AG09309 (cell line): ENCODE results near the gene SVIL.
A peak's percentile ranks its signal among the peaks of the same experiment; 100 is the strongest.
"Not testable (repeated sequence)": the region's sequence is repeated elsewhere in the genome, so short reads cannot be mapped to it uniquely, and the experiment has no call there.

Source experiments
- DNase-seq: peaks from one replicate; pipeline ENCODE4 v3.0.0-alpha.2; 2010; ENCODE audit warnings: low read depth
- H3K4me3 ChIP-seq: 2 replicates; pipeline ENCODE4 v1.5.1; 2011; ENCODE audit warnings: mild to moderate bottlenecking, low read depth, low read length, moderate library complexity; ENCODE audit not compliant: control insufficient read depth
- CTCF ChIP-seq: IDR thresholded peaks from 2 replicates; pipeline ENCODE4 v1.5.1; 2011; ENCODE audit warnings: mild to moderate bottlenecking, low read depth, low read length, inconsistent platforms; ENCODE audit not compliant: insufficient read depth, control insufficient read depth; ENCODE audit errors: missing control alignments

The SVIL gene

DNA sequence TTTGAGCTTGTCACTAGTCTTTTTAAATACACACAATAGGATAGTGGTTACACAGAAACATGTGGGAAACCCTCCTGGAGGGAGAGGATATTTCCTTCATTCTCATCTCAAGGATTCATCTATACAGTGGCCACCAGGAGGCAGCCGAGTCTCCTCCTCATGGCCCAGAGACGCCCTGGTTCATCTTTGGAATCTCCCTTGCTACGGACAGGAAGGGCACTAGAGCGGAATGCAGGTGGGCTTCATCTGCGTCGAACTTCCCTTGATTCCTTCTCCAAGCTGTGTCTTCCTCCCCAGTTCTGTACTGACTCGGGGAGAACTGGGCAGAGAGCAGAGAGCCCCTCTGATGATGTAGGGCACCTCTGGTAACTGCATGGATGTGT, 146.9 kb downstream of the SVIL start:
- DNase-seq, H3K4me3 ChIP-seq: not testable (repeated sequence)
- TF ChIP-seq CTCF: peak; percentile 18

DNA sequence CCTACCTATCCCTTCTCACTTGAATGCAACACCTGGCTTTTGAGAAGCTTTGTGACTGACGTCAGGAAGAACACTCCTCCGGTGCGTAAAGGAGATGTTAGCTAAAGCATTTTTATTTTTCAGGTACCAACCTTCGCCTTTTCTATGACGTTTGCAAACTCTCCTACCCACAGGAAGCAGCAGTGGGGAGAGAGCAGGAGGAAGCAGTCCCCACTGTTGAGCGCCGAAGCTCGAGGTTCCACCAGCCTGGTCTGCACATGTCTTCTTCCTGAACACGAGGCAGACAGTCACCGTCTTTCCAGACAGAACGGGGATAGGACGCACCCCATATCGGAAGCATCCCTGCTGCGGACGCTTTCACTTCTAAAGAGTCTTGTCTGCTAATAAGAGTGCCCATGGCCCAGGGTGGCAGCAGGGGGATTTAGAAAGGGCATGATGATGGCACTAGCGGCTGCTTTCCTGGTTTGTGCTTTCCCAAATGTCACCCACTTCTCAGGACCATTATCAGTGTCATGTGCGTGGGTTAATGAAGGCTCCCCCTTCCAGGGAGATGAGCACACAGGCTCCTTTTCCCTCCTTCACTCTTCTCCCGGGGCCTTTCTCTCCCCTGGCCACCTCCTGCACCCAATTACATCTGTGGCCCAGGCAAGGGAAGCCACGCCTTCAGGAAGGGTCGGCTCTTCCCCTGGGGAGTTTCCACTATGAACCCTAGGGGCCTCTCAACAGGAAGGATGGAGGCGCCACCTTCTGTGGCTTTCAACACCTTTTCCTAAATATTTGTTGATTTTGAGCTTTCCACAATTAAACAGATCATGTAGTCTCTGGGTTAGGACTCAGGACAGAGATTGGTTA, 147.5 kb downstream of the SVIL start:
- DNase-seq, H3K4me3 ChIP-seq: not testable (repeated sequence)

DNA sequence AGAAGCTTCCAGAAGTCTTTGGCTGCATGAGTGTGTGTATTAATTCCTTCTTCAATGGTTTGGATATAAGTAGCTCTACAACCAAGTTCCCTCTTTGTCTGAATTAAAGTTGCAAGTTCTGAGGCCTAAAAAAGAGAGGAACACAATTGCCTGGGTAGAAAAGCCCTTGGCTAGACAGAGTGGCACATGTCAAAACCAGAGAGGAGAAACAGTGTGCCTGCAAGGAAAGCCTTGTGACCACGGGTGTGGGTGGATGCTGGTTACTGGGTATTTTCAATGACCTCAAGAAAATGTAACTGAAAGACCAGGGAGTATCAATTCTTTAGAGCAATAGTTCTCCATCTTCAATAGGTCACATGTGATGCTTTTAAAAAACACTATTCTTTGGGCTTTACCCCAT, 148.3 kb downstream of the SVIL start:
- H3K4me3 ChIP-seq: no peak overlapping the region
- no peak for TF ChIP-seq CTCF

GRCh38 chr10:29484677-29485076, 150.1 kb downstream of the SVIL start:
- H3K4me3 ChIP-seq: not testable (repeated sequence)

More for the DNA sequence above, 148.3 kb downstream of the SVIL start:
- DNase-seq: no peak

DNA sequence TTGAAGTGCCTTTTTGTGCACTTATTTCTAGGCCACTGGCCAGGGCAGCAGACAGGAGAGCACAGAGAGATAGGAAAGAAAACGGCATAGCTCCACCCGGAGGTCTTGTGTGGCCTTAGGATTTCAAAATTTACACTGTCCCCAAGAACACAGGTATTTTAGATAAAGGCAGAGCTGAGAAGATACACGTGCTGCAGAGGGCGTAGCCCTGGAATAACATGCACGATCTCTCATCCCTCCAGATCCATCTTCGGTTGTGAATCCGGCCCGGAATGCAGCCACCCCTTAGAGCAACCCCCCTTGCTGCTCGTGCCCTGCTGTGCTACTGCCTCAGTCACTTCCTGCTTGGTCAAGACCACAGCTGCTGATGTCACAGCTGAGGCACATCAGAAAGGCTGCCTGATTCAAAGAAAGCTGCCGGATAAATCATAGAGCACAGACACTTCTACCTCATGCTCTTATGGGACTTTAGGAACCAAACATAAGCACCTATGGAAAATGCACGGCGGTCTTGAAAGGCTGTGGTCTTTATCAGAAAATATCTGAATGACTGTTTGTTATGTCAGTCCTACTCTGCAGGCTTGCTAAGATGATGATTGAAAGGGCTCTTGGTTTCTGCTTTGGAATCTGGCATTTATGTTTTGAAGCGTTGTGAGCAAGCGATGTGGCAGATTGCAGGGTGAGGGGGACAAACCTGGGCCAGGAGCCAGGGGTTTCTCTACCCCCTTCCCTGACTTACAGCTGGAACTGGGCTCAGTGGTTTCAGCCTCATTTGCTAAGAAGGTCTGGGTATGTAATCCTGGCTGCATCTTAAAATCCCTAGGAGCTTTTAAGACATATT, 152.0 kb downstream of the SVIL start:
- DNase-seq: no peak
- no peak for TF ChIP-seq CTCF
- no peak overlapping the region for H3K4me3 ChIP-seq

More at GRCh38 chr10:29484677-29485076, 150.1 kb downstream of the SVIL start:
- DNase-seq: not testable (repeated sequence)

GRCh38 chr10:29481906-29482440, 152.8 kb downstream of the SVIL start:
- no peak for DNase-seq
- H3K4me3 ChIP-seq: no peak overlapping the region
- no peak for TF ChIP-seq CTCF

DNA sequence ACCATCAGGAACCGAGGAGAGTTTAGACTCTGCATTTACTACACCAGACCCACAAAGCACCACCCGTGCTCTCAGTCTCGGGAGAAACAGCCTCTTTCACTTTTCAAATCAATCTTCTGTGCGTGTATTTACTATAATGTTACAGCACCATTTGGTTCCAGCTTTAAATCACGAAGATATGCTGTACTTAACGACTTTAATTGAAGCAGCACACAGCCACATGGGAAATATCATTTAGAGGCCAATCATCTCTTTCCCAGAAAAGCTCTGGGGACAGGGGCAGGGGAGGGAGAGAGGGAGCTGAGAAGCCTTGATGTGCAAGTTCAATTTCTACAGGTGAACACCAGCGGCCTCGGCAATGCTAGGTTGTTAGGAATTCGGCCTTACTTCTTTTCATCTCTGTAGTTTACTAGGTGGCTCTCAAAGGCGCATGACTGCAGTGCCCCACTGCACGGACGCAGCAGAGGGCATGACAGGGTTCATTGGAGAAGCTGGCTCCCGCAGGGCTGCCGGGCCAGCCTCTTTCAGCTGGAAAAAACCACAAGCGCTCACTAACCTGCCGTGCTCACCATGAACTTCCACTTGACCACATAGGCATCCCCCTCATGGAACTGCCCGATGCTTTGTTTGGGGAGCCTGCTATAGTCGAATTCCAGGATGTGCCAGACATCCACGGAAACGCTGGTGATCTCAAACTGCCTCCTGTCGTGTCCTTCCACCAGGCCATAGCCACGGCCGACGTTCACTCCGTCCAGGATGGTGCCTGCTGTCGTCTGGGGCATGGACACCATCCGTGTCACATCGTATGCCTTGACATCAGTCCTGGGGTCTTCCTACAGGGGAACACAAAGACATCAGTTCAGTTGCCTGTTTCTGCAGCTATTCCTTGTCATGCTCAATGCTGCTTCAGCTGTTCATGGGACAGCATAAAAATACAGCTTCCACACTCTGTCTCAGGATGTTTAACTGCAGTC, 154.5 kb downstream of the SVIL start:
- TF ChIP-seq CTCF: no peak
- H3K4me3 ChIP-seq: no peak overlapping the region
- DNase-seq: no peak
